OCI-LY7 (cell line): ENCODE results near the gene BST1. TPM values are rescaled to one million over a fixed set of nuclear protein-coding genes. Genes with fewer than 3 reads are reported as not detected.
"Not testable (repeated sequence)": the region's sequence is repeated elsewhere in the genome, so short reads cannot be mapped to it uniquely, and the experiment has no call there.

ENCODE experiments used
- BruUV-seq: library from RNA; stranded (reverse); fragments of 400-500 nt; replicated peaks from 2 replicates; lab custom pipeline; 2021; lab: Mats Ljungman, UMichigan
- CTCF ChIA-PET: fragments of 300-600 bp; sonication (Branson Sonifier 250); formaldehyde crosslinking; loops from one replicate; lab custom pipeline; 2022; ENCODE audit warnings: antibody characterized with exemption; ENCODE audit not compliant: unreplicated experiment; lab: Charles Lee
- POLR2A ChIA-PET: fragments of 300-600 bp; sonication (Branson Sonifier 250); formaldehyde crosslinking; loops from one replicate; lab custom pipeline; 2022; ENCODE audit warnings: antibody characterized with exemption; lab: Charles Lee
- DNase-seq: peaks from one replicate; pipeline ENCODE4 v3.0.0-alpha.2; 2015; ENCODE audit warnings: low spot score
- H2AFZ ChIP-seq: fragments of 200-600 bp; sonication (generic), shearing (Covaris generic); 2 replicates; pipeline ENCODE4 v1.6.1; 2014; ENCODE audit warnings: mild to moderate bottlenecking, antibody characterized with exemption, low read length, moderate library complexity
- H3K27ac ChIP-seq: fragments of 200-600 bp; sonication (generic); 2 replicates; pipeline ENCODE4 v1.5.1; 2014; ENCODE audit warnings: mixed run types, low read depth, mild to moderate bottlenecking, moderate library complexity, low read length, inconsistent platforms; ENCODE audit not compliant: poor library complexity, severe bottlenecking
- H3K36me3 ChIP-seq: fragments of 200-600 bp; sonication (generic); 2 replicates; pipeline ENCODE4 v1.6.1; 2014; ENCODE audit warnings: mild to moderate bottlenecking, antibody characterized with exemption, low read length, moderate library complexity, mixed read lengths; ENCODE audit not compliant: insufficient read depth
- H3K4me1 ChIP-seq: fragments of 200-600 bp; sonication (generic); 2 replicates; pipeline ENCODE4 v1.5.1; 2014; ENCODE audit warnings: mild to moderate bottlenecking, low read length; ENCODE audit not compliant: insufficient read depth, poor library complexity, severe bottlenecking
- H3K4me2 ChIP-seq: fragments of 200-600 bp; sonication (generic); 2 replicates; pipeline ENCODE4 v1.6.1; 2014; ENCODE audit warnings: mild to moderate bottlenecking, low read length
- H3K4me3 ChIP-seq: fragments of 200-600 bp; sonication (generic); 2 replicates; pipeline ENCODE4 v1.5.1; 2014; ENCODE audit warnings: mild to moderate bottlenecking, low read depth, low read length; ENCODE audit not compliant: poor library complexity, severe bottlenecking
- H3K79me2 ChIP-seq: fragments of 200-600 bp; sonication (generic); 2 replicates; pipeline ENCODE4 v1.6.1; 2016; ENCODE audit warnings: low read depth, mild to moderate bottlenecking, low read length, moderate library complexity, mixed read lengths; ENCODE audit not compliant: insufficient read depth
- H3K9me2 ChIP-seq: fragments of 200-600 bp; sonication (generic); 2 replicates; pipeline ENCODE4 v1.6.1; 2016; ENCODE audit warnings: mild to moderate bottlenecking, low read length, mixed read lengths; ENCODE audit not compliant: insufficient read depth
- H3K9me3 ChIP-seq: fragments of 200-600 bp; sonication (generic); 2 replicates; pipeline ENCODE4 v1.6.1; 2014; ENCODE audit warnings: mild to moderate bottlenecking, mixed run types, low read length, mixed read lengths
- H4K20me1 ChIP-seq: fragments of 200-600 bp; sonication (generic); 2 replicates; pipeline ENCODE4 v1.6.1; 2014; ENCODE audit warnings: mild to moderate bottlenecking, antibody characterized with exemption, low read length, moderate library complexity, mixed read lengths; ENCODE audit not compliant: insufficient read depth
- EZH2phosphoT487 ChIP-seq: fragments of 200-600 bp; sonication (generic); IDR thresholded peaks from 2 replicates; pipeline ENCODE4 v1.6.1; 2018; ENCODE audit warnings: low read depth, borderline replicate concordance, mild to moderate bottlenecking, mixed run types, antibody characterized with exemption, low read length, moderate library complexity, mixed read lengths
- intact Hi-C: fragments of 100-400 bp; cut with micrococcal nuclease; formaldehyde crosslinking; loops from one replicate; pipeline ENCODE4 v1.10.0; 2022; ENCODE audit not compliant: unreplicated experiment
- total RNA-seq, 2 experiments: library from RNA; depleted of rRNA in 1 of 2; stranded (reverse); fragments of >200 nt in 1 of 2; shearing (Covaris generic) in 1 of 2; gene quantifications; 2 replicates each; pipeline ENCODE4 v1.2.3, GENCODE V29; 2014 to 2022
- TF ChIP-seq, protein P1 (sequence below): fragments of 200-600 bp; sonication (generic); conservative IDR thresholded peaks from 2 replicates; pipeline ENCODE4 v1.5.1; 2014; ENCODE audit warnings: mild to moderate bottlenecking, antibody characterized with exemption, low read length, moderate library complexity, mixed read lengths

Gene BST1
- total RNA-seq, 2 experiments from 2014 or later: 0.21 to 0.50 TPM

DNA sequence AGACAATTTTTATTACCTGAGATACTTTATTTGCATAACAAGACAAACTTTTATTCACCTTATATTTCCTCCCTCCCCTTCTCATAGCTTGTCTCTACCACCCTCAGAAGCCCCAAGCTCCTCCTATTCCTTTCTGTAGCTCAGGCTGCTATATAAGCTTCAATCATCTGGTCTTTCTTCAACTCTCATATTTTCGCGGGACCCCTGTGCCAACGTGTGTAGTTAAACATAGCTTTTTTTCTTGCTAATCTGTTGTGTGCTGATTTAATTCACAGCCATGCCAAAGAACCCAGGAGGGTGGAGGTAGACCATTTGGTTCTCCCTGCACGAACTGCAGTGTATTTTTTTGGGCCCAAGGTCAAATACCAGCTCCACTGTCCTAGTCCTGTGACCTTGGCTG is 54.2 kb downstream of the BST1 start:
- no peak for DNase-seq
- Histone ChIP-seq H3K4me2 (peak overlapping the region; percentile 73), H2AFZ (peak overlapping the region; percentile 99), H3K27ac (peak overlapping the region; percentile 57), H3K79me2 (no peaks in the 10 kb centered on the region), H4K20me1 (no peaks in the 10 kb centered on the region), H3K4me1 (peaks cover 39% of the 10 kb centered on the region), H3K9me2 (no peaks in the 10 kb centered on the region), H3K9me3 (no peaks in the 10 kb centered on the region), H3K4me3 (peak overlapping the region; percentile 51), H3K36me3 (no peaks in the 10 kb centered on the region)
- TF ChIP-seq EZH2phosphoT487: no peak
- TF ChIP-seq, protein P1, sequence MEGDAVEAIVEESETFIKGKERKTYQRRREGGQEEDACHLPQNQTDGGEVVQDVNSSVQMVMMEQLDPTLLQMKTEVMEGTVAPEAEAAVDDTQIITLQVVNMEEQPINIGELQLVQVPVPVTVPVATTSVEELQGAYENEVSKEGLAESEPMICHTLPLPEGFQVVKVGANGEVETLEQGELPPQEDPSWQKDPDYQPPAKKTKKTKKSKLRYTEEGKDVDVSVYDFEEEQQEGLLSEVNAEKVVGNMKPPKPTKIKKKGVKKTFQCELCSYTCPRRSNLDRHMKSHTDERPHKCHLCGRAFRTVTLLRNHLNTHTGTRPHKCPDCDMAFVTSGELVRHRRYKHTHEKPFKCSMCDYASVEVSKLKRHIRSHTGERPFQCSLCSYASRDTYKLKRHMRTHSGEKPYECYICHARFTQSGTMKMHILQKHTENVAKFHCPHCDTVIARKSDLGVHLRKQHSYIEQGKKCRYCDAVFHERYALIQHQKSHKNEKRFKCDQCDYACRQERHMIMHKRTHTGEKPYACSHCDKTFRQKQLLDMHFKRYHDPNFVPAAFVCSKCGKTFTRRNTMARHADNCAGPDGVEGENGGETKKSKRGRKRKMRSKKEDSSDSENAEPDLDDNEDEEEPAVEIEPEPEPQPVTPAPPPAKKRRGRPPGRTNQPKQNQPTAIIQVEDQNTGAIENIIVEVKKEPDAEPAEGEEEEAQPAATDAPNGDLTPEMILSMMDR: no peak
- ChIA-PET CTCF (interaction anchor here (0.8 to 1.9 kb wide), 8 partner anchors 9 to 43 kb away, joined by 3 to 6 read pairs (median 4); no protein-coding TSS in a partner anchor), POLR2A (interaction anchor here (0.7 to 5.3 kb wide), 15 partner anchors 9 to 103 kb away, joined by 3 to 35 read pairs (median 7); no protein-coding TSS in a partner anchor)
- no TSS peak for BruUV-seq
- intact Hi-C loops: no loop called here

DNA sequence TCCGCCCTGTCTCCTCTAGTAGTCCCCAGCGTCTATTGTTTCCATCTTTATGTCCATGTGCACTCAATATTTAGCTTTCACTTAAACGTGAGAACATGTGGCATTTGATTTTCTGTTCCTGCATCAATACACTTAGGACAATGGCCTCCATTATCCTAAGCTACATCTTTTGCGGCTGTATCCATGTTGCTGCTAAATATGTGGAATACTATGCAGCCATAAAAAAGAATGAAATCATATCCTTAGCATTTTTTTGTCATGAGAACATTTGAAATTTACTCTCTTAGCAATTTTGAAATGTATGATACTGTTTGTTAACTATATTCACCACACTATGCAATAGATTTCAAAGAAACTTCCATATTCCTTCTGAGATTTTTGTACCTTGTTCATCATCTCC is 55.4 kb downstream of the BST1 start:
- intact Hi-C loops: no loop called here
- no TSS peak for BruUV-seq
- Histone ChIP-seq H3K36me3 (no peaks in the 10 kb centered on the region), H3K79me2 (no peaks in the 10 kb centered on the region), H3K9me3 (peaks cover 5% of the 10 kb centered on the region; the same call in 1 of the 2 replicates), H2AFZ (no peak overlapping the region), H3K4me3 (no peak overlapping the region), H3K27ac (no peak overlapping the region), H4K20me1 (no peaks in the 10 kb centered on the region), H3K4me2 (no peak overlapping the region), H3K4me1 (peaks cover 39% of the 10 kb centered on the region), H3K9me2 (no peaks in the 10 kb centered on the region)
- ChIA-PET POLR2A (interaction anchor here (0.8 to 5.3 kb wide), 6 partner anchors 8 to 76 kb away, joined by 3 to 35 read pairs (median 6); no protein-coding TSS in a partner anchor), CTCF (no interaction called here)
- DNase-seq: no peak
- no peak for TF ChIP-seq EZH2phosphoT487
- TF ChIP-seq, protein P1: no peak

DNA sequence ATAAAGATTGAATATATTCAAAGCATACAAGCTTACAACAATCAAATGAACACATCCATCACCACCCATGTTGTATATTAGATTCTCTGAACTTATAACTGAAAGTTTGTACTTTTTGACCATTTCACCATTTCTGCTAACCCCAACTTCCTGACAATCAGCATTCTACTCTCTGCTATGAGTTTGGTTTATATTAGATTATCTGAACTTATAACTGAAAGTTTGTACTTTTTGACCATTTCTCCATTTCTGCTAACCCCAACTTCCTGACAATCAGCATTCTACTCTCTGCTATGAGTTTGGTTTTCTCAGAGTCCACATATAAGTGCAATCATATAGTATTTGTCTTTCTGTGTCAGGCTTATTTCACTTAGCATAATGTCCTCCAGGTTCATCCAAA is 59.6 kb downstream of the BST1 start:
- BruUV-seq, H3K9me2 ChIP-seq, H4K20me1 ChIP-seq, H3K36me3 ChIP-seq, H3K4me2 ChIP-seq, H3K4me3 ChIP-seq, H2AFZ ChIP-seq, DNase-seq, H3K9me3 ChIP-seq, H3K79me2 ChIP-seq, intact Hi-C loops, H3K27ac ChIP-seq: not testable (repeated sequence)
- peaks cover 34% of the 10 kb centered on the region for H3K4me1 ChIP-seq
- ChIA-PET CTCF (interaction anchor here (0.9 kb wide), 1 partner anchor 45 kb away, joined by 3 read pairs; no protein-coding TSS in a partner anchor), POLR2A (interaction anchor here (1.1 to 1.8 kb wide), 5 partner anchors 9 to 84 kb away, joined by 3 to 6 read pairs (median 4); no protein-coding TSS in a partner anchor)
